Measurements from ENCODE around the gene MS4A12.

The MS4A12 gene

DNA sequence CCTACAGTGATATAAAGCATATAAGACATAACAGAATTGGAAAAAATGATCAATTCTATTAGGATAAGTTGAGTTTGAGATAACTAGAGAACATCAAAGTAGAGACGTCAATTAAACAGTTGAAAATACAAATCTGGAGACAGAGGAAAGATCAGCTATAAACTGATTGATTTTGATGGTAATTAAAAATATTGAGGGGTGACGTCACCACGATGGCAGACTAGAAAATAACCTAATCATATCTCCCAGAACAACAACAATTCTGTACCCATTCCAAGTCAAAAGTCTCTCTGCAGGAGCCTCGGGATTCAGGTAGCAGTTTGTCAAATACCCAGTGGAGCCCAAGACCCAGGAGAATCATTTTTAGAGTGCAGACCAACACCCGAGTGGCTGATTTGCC is 51.5 kb downstream of the MS4A12 start:
- TF ChIP-seq, protein P1, sequence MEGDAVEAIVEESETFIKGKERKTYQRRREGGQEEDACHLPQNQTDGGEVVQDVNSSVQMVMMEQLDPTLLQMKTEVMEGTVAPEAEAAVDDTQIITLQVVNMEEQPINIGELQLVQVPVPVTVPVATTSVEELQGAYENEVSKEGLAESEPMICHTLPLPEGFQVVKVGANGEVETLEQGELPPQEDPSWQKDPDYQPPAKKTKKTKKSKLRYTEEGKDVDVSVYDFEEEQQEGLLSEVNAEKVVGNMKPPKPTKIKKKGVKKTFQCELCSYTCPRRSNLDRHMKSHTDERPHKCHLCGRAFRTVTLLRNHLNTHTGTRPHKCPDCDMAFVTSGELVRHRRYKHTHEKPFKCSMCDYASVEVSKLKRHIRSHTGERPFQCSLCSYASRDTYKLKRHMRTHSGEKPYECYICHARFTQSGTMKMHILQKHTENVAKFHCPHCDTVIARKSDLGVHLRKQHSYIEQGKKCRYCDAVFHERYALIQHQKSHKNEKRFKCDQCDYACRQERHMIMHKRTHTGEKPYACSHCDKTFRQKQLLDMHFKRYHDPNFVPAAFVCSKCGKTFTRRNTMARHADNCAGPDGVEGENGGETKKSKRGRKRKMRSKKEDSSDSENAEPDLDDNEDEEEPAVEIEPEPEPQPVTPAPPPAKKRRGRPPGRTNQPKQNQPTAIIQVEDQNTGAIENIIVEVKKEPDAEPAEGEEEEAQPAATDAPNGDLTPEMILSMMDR (conservative IDR thresholded peaks at IDR 0.05; ENCODE audit: low read depth, low read length): no peak
- no peak overlapping the region for H3K4me3 ChIP-seq (ENCODE audit: low read depth, low read length)
- DNase-seq (ENCODE audit: low read depth): no peak

All from choroid plexus epithelial cell (primary cell).